ENCODE data around the gene P3H2. TPM values are rescaled to one million over a fixed set of nuclear protein-coding genes. Genes with fewer than 3 reads are reported as not detected.

P3H2 gene
- total RNA-seq, 4 donors from 2014 or later = 3.4 to 11.7 (median 7.4) TPM

DNA sequence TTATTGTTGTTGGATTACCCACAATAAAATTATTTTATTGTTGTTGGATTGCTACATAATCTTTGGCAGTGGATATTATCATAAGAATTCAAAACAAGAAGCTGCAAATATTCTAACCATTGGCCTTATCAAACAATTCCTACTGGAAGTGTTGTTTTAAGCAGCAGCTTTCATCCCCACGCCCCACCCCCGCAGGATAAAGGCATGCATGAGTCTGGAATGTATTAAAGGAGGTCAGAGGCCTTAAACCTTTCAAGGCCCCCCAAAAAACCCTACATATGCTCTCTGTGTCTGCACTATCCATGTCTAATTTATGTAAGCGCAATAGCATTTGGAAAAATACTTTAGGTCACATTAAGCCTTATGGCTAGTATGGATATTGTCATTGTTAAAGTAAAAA, 23.1 kb downstream of the P3H2 start:
- TF ChIP-seq, protein P1, sequence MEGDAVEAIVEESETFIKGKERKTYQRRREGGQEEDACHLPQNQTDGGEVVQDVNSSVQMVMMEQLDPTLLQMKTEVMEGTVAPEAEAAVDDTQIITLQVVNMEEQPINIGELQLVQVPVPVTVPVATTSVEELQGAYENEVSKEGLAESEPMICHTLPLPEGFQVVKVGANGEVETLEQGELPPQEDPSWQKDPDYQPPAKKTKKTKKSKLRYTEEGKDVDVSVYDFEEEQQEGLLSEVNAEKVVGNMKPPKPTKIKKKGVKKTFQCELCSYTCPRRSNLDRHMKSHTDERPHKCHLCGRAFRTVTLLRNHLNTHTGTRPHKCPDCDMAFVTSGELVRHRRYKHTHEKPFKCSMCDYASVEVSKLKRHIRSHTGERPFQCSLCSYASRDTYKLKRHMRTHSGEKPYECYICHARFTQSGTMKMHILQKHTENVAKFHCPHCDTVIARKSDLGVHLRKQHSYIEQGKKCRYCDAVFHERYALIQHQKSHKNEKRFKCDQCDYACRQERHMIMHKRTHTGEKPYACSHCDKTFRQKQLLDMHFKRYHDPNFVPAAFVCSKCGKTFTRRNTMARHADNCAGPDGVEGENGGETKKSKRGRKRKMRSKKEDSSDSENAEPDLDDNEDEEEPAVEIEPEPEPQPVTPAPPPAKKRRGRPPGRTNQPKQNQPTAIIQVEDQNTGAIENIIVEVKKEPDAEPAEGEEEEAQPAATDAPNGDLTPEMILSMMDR (IDR thresholded peaks at IDR 0.05) = no peak
- no peak for DNase-seq (ENCODE audit: low spot score)
- ATAC-seq (ENCODE audit: low FRiP score) = no peak

DNA sequence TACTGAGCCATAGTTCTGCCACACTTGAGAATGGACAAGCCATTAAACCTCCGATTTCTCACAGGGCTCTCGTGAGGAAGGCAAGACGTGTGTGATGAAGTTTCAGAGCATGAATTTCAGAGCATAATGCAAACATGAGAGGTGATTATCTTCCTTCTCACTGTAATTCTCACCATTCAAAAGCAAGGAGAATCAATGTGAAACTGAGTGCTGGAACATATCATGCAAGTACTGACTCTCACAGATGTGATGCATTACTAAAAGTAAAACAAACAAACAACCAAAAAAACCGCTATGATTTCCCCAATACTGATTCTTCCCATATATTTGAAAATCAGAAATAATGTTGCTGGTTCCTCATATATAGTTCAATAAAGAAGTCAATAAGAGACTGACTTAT, 23.7 kb downstream of the P3H2 start:
- ATAC-seq (ENCODE audit: low FRiP score) = no peak
- TF ChIP-seq, protein P1 (IDR thresholded peaks at IDR 0.05) = no peak
- DNase-seq (ENCODE audit: low spot score) = no peak

DNA sequence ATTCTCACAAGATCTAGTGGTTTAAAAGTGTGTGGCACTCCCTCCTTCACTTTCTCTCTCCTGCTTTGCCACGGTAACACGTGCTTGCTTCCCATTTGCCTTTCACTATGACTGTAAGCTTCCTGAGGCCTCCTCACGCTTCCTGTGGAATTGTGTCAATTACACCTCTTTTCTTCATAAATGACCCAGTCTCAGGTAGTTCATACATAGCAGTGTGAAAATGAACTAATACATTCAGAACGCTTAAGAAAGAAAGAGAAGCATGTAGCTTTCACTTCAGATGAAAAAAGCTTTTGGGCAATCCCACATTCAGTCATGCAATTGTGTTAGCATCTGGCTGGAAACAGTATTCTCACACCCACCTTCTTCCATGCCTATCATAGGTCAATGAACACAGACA, 24.4 kb downstream of the P3H2 start:
- DNase-seq (ENCODE audit: low spot score) (no peak), ATAC-seq (ENCODE audit: low FRiP score) (no peak)
- TF ChIP-seq, protein P1 (IDR thresholded peaks at IDR 0.05) = no peak

DNA sequence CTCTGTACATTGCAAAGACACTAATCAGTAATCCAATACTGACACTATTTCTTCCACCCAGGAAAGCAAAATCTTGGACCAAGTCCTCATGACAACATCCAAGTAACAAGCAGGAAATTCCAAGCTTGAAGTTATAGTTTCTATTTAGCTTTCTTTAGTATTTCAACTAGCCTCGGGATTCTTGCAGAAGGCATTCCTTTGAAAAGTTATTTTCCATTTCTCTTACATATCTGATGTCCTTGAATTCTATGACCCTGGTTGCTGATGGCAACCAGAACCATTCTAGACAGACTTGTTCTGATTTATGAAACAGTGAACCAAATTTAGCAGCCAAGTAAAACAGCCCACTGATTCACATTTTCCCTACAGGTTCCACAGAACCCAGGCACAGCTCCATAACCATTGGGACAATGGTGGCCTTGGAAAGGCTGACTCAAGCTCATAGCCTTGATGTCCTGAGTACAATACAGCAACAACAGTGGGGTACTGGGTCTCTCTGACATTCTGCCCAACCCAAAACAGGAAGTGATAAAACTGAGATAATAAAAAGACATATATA, 26.5 kb downstream of the P3H2 start:
- DNase-seq (ENCODE audit: low spot score) (no peak), ATAC-seq (ENCODE audit: low FRiP score) (no peak)
- TF ChIP-seq, protein P1 (IDR thresholded peaks at IDR 0.05) = no peak

DNA sequence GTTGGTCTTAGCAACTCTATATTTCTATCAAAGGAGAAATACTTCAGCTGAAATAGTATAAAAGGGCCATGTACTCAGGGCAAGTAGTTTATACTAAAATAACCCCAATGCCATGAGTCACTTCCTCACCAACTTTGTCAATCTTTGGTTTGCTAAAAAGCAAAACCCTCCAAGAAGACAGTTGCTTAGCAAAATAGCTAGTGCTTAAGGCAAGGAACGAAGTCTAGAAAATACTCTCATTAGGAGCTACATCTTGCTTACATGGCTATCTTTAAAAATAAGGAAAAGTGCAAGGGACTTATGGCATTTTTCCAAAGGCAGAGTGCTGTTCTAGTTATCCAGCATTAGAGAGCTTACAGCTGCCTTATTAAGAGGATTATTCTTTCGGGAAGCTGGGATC, 28.4 kb downstream of the P3H2 start:
- no peak for ATAC-seq (ENCODE audit: low FRiP score)
- no peak for DNase-seq (ENCODE audit: low spot score)
- TF ChIP-seq, protein P1 (IDR thresholded peaks at IDR 0.05) = no peak

DNA sequence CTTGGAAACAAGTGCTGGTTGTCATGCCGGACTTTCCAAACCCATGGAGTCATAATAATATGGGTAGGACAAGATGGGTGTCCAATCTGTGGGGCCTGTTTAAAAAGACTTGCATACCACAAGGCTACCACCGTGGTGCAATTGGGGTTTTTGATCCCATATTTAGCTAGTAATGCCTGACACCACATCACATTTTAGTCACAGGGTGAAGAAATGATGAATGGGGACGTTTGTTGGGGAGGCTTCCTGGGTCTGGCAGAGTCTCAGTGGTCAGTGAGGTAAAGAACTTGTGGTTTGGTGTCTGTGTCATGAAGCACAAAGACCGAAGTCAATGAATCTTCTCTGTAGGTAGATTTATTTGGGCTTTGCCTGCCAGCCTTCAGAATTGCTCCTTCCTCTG, 31.0 kb downstream of the P3H2 start:
- DNase-seq (ENCODE audit: low spot score) (no peak), ATAC-seq (ENCODE audit: low FRiP score) (no peak)
- TF ChIP-seq, protein P1 (IDR thresholded peaks at IDR 0.05) = no peak

DNA sequence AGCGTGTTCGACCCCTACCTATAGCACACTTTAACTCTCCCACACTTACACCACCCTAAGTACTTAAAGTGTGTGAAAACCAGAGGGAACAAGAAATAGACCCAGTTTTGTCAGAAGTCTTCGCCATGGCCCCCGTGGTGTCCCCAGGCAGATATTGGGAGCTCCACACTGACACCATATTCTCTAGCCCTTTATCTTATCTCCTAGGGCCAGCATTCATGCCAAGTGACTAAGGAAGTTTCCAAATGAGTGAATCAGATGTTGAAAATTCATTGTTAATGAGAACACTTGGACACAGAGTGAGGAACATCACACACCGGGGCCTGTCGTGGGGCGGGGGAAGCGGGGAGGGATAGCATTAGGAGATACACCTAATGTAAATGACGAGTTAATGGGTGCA, 31.8 kb downstream of the P3H2 start:
- no peak for ATAC-seq (ENCODE audit: low FRiP score)
- no peak for DNase-seq (ENCODE audit: low spot score)

More for the DNA sequence above, 31.8 kb downstream of the P3H2 start:
- TF ChIP-seq, protein P1 (IDR thresholded peaks at IDR 0.05) = no peak

Measured in omental fat pad (tissue), 4 donors.